DMS 273 (cell line): ENCODE measurements around the gene PEDS1.
"Not testable (repeated sequence)": the region's sequence is repeated elsewhere in the genome, so short reads cannot be mapped to it uniquely, and the experiment has no call there.

Source experiments
- DNase-seq: peaks from one replicate; lab custom pipeline; 2025; ENCODE audit not compliant: unreplicated experiment; lab: John Stamatoyannopoulos, UW

The PEDS1 gene

DNA sequence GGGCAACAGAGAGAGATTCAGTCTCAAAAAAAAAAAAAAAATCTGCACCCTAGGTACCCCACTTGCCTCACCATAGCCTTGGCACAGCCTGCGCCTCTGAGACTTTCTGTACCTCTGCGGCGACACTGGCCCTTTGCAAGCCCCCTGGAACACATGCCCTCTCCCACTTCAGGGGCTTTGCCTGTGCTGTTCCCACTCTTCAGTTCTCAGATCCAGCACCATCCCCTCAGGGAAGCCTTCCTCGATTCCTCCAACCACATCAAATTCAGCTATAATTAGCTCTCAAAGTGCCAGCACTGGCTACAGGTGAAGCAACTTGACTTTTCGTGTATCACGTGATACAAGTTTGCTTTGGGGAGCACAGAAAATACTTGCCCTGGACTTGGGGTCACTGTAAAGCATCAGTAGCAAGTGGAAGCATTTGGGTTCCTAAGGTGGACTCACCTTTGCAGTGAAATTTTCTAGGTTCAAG, 38.4 kb downstream of the PEDS1 start:
- peak; percentile 32 for DNase-seq

DNA sequence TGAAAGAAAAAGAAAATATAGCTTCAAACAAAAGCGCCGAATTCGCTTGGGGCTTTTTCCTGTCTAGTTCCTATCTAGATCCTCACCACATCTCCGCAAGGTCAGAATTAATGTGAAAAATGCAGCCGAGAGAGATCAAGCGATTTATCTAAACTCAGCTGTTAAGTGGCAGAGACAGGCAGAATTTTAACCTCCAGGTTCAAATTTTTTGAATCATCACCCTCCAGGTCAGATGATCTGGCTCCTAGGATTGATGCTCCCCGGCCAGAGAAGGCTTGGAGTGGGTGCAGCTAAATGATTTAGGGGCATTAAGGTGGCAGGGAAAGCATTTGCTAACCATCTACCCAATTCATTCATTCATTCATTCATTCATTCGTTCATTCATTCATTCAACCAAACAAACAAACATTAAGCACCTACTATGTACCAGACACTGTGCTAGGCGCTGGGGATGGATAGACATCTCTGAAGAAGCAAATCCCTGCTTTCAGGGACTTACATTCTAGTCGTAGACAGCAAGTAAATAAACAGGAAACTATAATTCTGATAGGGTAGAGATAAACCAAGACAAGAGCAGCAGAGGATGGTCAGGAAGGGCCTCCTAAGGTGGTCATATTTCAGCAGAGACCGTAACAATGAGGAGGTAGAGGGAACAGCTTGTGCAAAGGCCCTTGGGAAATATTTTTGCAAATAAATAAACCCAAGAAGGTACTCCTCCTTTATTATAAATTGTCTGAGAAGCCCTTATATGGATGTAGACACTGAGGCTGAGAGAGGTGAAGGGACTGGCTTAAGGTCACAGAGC, 39.9 kb downstream of the PEDS1 start:
- peak; percentile 17 for DNase-seq

DNA sequence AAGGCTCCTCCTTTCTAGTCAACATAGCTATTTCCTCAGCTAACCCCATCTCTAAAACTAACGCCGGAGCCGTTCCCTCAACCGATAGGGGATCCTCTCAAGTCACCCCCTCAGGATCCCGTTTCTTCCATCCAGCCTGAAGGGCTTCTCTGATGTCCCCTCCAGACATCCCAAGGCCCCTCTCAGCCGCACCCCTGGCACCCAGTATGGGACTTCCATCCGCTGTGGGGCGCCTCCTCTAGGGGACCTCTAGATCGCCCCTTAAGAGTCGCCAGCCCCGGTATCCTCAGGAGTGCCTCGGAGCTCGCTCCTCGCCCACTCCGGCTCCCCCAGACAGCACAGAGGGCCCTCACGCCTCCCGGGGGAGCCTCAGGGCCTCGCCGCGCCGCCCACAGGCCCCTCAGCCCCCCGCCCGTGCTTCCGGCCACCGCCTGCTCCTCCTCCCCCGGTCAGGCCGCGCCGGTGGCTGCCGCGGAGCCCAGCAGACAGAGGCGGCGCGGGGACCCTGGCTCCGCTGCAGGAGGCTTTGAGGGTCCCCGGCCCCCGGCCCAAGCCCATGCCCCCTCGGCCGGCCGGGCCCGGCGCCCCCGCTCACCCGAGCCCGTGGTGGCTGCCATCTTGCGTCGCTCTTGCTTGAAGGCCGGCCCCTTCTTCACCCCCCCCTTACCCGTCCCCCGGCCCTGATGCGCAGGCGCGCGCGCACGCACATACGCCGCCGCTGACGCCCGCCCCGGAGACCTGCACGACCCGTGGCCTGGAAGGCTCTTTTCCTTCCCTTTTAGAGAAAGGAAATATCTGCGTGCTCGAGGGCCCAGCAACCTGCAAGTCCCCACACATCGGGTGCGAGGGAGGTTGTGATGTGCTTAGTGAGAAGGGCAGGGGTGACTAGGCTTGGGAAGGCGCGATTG, 40.8 kb downstream of the PEDS1 start, which contains the start of gene UBE2V1:
Gene UBE2V1, minus strand, starts transcription at position 639 of the 908 bp plus-strand sequence. Its CDS starts 22 bp downstream, at position 617.
- DNase-seq = peak; percentile 93

DNA sequence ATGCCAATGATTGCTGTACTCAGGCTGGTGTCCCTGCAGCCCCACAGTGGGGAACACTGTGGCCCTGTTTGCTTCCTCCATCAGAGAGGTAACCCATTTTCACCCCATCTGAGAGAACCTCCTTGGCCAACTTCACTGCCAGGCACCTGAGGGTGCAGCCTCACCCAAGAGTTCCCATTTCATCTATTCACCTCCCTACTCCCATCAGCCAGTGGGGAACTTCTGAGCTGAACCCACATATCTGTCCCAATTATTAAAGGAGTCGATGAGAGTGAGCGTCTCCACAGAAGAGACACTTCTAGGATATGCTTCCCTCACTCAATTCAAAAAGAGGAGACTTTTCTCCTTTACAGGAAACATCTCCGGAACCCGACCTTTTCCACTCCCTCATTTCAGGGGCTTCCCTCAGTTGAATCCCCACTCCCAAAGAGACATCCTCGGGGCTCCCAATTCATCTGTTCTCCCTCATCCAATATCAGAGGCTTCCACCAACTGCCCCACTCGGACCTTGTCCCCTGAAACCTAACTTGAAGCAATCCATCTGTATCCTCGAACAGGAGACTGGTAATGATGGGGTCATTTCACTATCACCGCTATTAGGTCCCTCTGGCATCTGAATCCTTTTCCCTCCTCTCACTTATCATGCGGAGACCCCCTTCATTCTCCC, 41.6 kb downstream of the PEDS1 start:
- no peak for DNase-seq

DNA sequence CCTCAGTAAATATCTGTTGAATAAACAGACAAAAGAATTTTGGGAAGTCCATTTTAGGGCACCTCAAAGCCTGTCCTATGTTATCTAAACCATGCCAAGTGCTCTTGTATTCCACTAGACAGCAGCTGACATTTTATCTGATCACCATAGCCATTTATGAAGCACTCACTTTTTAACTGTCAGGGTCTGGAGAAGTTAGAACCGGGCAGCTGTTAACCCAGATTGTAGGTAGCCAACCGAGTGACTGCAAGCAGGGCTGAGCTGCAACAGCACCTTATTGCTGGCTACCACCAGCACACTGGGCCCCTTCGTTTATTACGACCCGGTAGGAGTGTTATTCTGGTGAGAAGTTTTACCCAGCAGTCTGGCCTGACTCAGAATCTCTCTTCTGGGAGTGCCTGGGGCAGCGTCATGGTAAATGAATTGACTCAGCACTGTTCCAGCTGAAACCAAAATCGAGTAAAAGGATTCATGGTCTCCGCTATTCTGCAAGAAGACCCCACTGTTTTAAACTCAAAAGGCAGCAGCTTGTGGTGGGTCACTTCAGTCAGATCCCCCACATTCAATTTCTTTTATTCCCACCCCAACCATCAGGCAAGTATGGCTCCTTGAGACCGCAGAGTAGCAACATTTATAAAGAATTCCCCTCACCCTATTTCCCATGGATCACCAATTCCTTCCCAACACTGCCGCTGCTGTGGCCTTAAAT, 42.2 kb downstream of the PEDS1 start:
- DNase-seq = no peak

DNA sequence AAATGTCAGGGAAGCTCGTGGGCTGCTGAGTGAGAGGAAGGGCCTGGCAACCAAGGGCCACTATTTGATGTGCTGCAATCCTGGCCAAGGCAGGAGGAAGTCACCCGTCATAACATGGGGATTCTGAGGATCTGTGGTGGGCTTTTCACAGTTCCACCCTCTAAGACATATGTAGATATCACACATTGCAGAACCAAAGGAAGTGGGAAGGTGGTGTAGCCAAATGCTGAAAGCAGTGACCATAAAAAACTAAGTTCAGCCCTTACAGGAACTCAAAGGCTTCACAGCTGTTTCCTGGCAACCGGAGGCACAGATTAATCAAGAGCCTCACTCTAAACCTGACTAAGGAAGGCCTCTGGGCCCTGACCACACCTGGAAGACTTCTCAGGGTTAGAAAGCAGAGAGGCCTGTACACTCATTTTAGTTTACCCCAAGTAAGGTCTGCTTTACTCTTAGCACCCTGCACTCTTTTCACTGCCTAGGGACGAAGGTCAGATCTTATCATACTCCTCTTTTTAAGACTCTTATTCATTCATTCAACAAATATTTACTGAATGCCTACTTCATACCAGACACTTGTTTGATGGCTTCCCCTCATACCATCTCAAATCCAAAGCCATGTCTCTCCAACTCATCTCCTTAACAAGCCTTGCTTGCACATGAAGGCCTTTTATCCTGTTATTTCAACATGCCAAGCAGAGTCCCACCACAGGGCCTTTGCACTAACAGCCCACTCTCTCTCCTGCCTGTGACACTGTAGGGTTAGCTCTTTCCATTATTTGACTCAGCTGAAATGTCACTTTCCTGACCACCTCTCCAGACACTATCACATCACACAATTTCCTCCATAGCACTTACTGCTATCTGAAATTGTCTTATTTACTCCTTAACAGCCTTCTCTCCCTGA, 43.1 kb downstream of the PEDS1 start:
- DNase-seq = no peak

DNA sequence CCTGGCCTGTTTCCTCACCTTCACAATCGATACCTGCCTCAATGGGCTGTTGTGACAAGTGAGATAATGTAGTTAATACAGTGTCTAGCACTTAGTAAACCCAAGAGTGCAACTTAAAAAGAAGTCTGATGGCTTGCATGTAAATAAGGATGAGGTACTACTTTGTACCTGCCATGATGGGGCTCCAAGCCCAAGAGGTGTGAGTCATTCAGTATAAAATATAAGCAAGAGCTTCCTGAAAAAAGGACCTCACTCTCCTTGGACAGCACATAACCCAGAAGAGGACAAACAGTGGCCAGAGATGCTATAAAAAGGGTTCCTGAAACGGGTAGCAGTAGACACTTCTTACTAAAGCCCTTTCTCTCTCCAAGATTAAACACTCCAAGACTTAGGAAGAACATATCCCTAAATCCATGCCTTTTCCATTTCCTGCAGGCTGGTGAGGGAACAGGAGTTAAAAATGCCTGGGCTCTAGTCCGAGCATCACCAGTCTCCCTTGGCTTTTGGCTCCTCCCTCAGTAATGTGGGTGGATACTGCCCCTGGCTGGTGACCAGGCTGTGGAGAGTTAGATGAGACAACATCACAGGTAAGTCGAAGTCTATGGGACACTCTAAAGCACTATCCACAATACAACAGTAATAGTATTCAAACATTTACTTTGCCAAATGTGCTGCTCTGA, 44.8 kb downstream of the PEDS1 start:
- DNase-seq = no peak

DNA sequence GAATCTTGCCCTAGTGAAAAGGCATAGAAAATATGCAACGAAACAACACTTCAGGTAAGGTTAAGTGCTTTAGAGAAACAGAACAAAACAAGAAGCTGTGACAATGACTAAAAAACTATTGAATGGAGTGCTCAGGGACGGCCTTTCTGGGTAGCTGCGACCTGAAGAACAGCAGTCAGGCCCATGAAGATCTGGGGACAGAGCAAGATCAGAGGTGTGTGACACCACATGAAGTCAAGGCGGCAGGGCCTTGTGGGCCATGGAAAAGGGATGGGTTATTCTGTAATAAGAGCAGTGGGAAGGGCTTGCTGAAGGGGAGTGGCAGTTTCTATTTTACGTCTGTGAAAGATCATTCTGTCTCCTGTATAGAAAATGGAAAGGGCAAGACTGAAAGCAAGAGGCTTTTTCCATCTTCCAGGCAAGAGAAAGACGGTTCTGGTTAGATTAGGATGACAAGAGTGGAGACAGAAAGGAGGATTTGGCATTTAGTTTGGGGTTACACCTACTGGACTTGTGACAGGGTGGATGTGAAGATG, 45.7 kb downstream of the PEDS1 start:
- no peak for DNase-seq

DNA sequence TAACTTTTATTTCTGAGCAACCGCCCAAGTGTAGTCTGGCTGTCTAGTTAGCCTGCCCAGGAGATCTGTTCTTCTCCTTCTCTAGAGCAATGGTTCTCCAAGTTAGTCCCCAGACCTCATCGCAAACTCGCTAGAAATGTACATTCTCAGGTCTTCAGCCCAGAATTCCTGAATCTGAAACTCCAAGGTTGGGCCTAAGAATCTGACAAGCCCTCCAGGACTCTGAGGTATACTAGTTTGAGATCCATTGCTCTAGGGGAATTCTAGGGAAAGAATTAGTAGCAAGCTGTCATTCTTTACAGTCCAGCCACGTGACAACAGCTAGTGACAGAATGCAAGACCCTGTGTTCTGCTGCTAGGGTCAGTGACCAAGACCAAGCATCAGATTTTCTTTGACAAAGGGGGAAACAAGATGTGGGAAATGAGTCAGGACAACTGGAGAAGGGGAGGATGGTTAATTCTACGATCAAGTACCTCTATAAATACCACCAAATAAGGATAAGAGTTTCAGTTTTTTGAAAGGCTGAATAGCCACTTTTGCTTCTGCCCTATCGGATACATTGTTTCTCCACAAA, 46.4 kb downstream of the PEDS1 start:
- no peak for DNase-seq

DNA sequence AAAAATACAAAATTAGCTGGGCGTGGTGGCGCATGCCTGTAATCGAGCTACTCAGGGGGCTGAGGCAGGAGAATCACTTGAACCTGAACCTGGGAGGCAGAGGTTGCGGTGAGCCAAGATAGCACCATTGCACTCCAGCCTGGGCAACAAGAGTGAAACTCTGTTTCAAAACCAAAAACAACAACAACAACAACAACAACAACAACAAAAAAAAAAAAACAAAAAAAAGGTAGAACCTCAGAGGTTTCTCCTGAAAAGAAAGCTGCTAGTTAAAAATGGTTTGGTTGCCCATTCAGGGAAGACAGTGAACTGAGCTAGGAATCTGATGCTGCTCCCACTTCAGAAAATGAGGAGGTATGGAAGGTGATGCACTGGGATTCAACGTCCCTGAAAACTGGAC, 46.9 kb downstream of the PEDS1 start:
- DNase-seq = not testable (repeated sequence)
